H9 (cell line): ENCODE data around the gene DKK3. TPM values are rescaled to one million over a fixed set of nuclear protein-coding genes. Genes with fewer than 3 reads are reported as not detected.

Experiments used
- DNase-seq: peaks from one replicate; pipeline ENCODE4 v3.0.0-alpha.2; 2017
- H2AFZ ChIP-seq: one replicate; pipeline ENCODE4 v1.6.1; 2013; ENCODE audit warnings: mild to moderate bottlenecking, low read length, control low read depth, moderate library complexity
- H2AK5ac ChIP-seq: 2 replicates; pipeline ENCODE4 v1.6.1; 2013; ENCODE audit warnings: low read length, control low read depth, mixed read lengths; ENCODE audit not compliant: insufficient read length
- H2BK120ac ChIP-seq: one replicate; pipeline ENCODE4 v1.6.1; 2013; ENCODE audit warnings: low read depth, mild to moderate bottlenecking, low read length, control low read depth, inconsistent platforms; ENCODE audit not compliant: poor library complexity, severe bottlenecking
- H2BK12ac ChIP-seq: 2 replicates; pipeline ENCODE4 v1.6.1; 2013; ENCODE audit warnings: low read length, control low read depth, mixed read lengths, low read depth; ENCODE audit not compliant: insufficient read length
- H2BK15ac ChIP-seq: 2 replicates; pipeline ENCODE4 v1.6.1; 2013; ENCODE audit warnings: low read depth, low read length, control low read depth
- H2BK20ac ChIP-seq: one replicate; pipeline ENCODE4 v1.6.1; 2013; ENCODE audit warnings: low read depth, mild to moderate bottlenecking, low read length, control low read depth, inconsistent platforms; ENCODE audit not compliant: poor library complexity, severe bottlenecking
- H2BK5ac ChIP-seq: 2 replicates; pipeline ENCODE4 v1.6.1; 2013; ENCODE audit warnings: low read length, control low read depth, mixed read lengths; ENCODE audit not compliant: insufficient read length
- H3K14ac ChIP-seq: 2 replicates; pipeline ENCODE4 v1.6.1; 2013; ENCODE audit warnings: low read length, control low read depth; ENCODE audit not compliant: insufficient read depth
- H3K18ac ChIP-seq: 2 replicates; pipeline ENCODE4 v1.6.1; 2013; ENCODE audit warnings: low read depth, mild to moderate bottlenecking, mixed read lengths, low read length, control low read depth; ENCODE audit not compliant: insufficient read length
- H3K23ac ChIP-seq: 2 replicates; pipeline ENCODE4 v1.6.1; 2013; ENCODE audit warnings: low read length, control low read depth, mixed read lengths, low read depth; ENCODE audit not compliant: insufficient read length
- H3K23me2 ChIP-seq: 2 replicates; pipeline ENCODE4 v1.6.1; 2013; ENCODE audit warnings: low read depth, mild to moderate bottlenecking, mixed read lengths, low read length, control low read depth; ENCODE audit not compliant: insufficient read length, poor library complexity, severe bottlenecking
- H3K27ac ChIP-seq: 2 replicates; pipeline ENCODE4 v1.5.1; 2013; ENCODE audit warnings: low read length, control low read depth, mixed read lengths, low read depth; ENCODE audit not compliant: insufficient read length
- H3K27me3 ChIP-seq: 2 replicates; pipeline ENCODE4 v1.6.1; 2013; ENCODE audit warnings: low read length, control low read depth, inconsistent platforms; ENCODE audit not compliant: insufficient read depth
- H3K4ac ChIP-seq: 2 replicates; pipeline ENCODE4 v1.6.1; 2013; ENCODE audit warnings: low read depth, mild to moderate bottlenecking, control low read depth, inconsistent platforms, low read length, moderate library complexity
- H3K4me1 ChIP-seq: 2 replicates; pipeline ENCODE4 v1.6.1; 2013; ENCODE audit warnings: low read length, control low read depth, inconsistent platforms; ENCODE audit not compliant: insufficient read depth
- H3K4me2 ChIP-seq: 2 replicates; pipeline ENCODE4 v1.6.1; 2013; ENCODE audit warnings: low read length, control low read depth, mixed read lengths; ENCODE audit not compliant: insufficient read length, insufficient read depth
- H3K56ac ChIP-seq: 2 replicates; pipeline ENCODE4 v1.6.1; 2013; ENCODE audit warnings: low read depth, mild to moderate bottlenecking, mixed read lengths, low read length, control low read depth; ENCODE audit not compliant: insufficient read length
- H3K79me1 ChIP-seq: 2 replicates; pipeline ENCODE4 v1.6.1; 2013; ENCODE audit warnings: low read depth, mild to moderate bottlenecking, moderate library complexity, low read length, control low read depth, inconsistent platforms; ENCODE audit not compliant: insufficient read depth, poor library complexity, severe bottlenecking
- H3K79me2 ChIP-seq: 2 replicates; pipeline ENCODE4 v1.6.1; 2013; ENCODE audit warnings: low read length, control low read depth, inconsistent platforms; ENCODE audit not compliant: insufficient read depth
- H3K9ac ChIP-seq: 2 replicates; pipeline ENCODE4 v1.6.1; 2013; ENCODE audit warnings: low read length, control low read depth, mixed read lengths; ENCODE audit not compliant: insufficient read length; ENCODE audit errors: extremely low read depth
- H3K9me3 ChIP-seq: one replicate; pipeline ENCODE4 v1.6.1; 2013; ENCODE audit warnings: low read depth, low read length, inconsistent platforms; ENCODE audit not compliant: control insufficient read depth
- H3T11ph ChIP-seq: one replicate; pipeline ENCODE4 v1.6.1; 2013; ENCODE audit warnings: mild to moderate bottlenecking, low read length, control low read depth, inconsistent platforms
- H4K20me1 ChIP-seq: one replicate; pipeline ENCODE4 v1.6.1; 2013; ENCODE audit not compliant: control insufficient read depth, insufficient read length, insufficient read depth
- H4K5ac ChIP-seq: 2 replicates; pipeline ENCODE4 v1.6.1; 2013; ENCODE audit warnings: low read depth, mild to moderate bottlenecking, mixed read lengths, low read length, control low read depth; ENCODE audit not compliant: insufficient read length
- H4K8ac ChIP-seq: replicated peaks from 2 replicates; pipeline ENCODE4 v1.6.1; 2013; ENCODE audit warnings: low read length, control low read depth, mixed read lengths, low read depth; ENCODE audit not compliant: insufficient read length
- H4K91ac ChIP-seq: 2 replicates; pipeline ENCODE4 v1.6.1; 2013; ENCODE audit warnings: low read depth, mild to moderate bottlenecking, moderate library complexity, mixed read lengths, low read length, control low read depth; ENCODE audit not compliant: insufficient read length
- H3K27ac Mint-ChIP-seq, 3 experiments: 2 replicates in 2 of 3; 3 replicates in 1 of 3; pipeline ENCODE4 v1.8.0; 2020 to 2021; ENCODE audit warnings: mixed read lengths in 3 of 3, mild to moderate bottlenecking in 1 of 3, moderate library complexity in 1 of 3
- H3K27me3 Mint-ChIP-seq: 2 replicates; pipeline ENCODE4 v1.8.0; 2021; ENCODE audit warnings: low read depth, mild to moderate bottlenecking, moderate library complexity, mixed read lengths
- H3K36me3 Mint-ChIP-seq, 3 experiments: 2 replicates in 2 of 3; 3 replicates in 1 of 3; pipeline ENCODE4 v1.8.0; 2020 to 2021; ENCODE audit warnings: low read depth in 3 of 3, mixed read lengths in 3 of 3; ENCODE audit not compliant: insufficient read depth in 1 of 3
- H3K4me1 Mint-ChIP-seq, 2 experiments: 2 replicates each; pipeline ENCODE4 v1.8.0; 2020; ENCODE audit warnings: mixed read lengths in 2 of 2
- H3K4me3 Mint-ChIP-seq, 2 experiments: 2 replicates in 1 of 2; 3 replicates in 1 of 2; pipeline ENCODE4 v1.8.0; 2020 to 2021; ENCODE audit warnings: mild to moderate bottlenecking in 2 of 2, mixed read lengths in 2 of 2, moderate library complexity in 1 of 2
- H3K9me3 Mint-ChIP-seq, 2 experiments: 2 replicates in 1 of 2; 3 replicates in 1 of 2; pipeline ENCODE4 v1.8.0; 2020; ENCODE audit warnings: mild to moderate bottlenecking in 2 of 2, mixed read lengths in 2 of 2, moderate library complexity in 1 of 2
- CTCF ChIP-seq: fragments of 200-600 bp; sonication (generic); conservative IDR thresholded peaks from 3 replicates; pipeline ENCODE4 v1.8.0; 2021; ENCODE audit warnings: antibody characterized with exemption, mild to moderate bottlenecking
- WGBS: extraction: QIAGEN DNeasy Blood & Tissue Kit; methylation state at CpG from one replicate; pipeline ENCODE4 v1.1.7; 2013; ENCODE audit warnings: missing lambda C conversion rate, low lambda C conversion rate, mixed read lengths; ENCODE audit not compliant: insufficient read length; ENCODE audit errors: extremely low coverage; 5-methylcytosine and 5-hydroxymethylcytosine counted together
- total RNA-seq: library from RNA; stranded (reverse); gene quantifications from 2 replicates; pipeline ENCODE4 v1.2.1, GENCODE V29; 2021

The DKK3 gene
- total RNA-seq, 1 experiment from 2014 or later, result 17.1 TPM

- Histone ChIP-seq H3K79me1 (no peaks in the 10 kb centered on the region), H3K14ac (no peak overlapping the region), H3K23ac (no peak overlapping the region), H2BK12ac (no peak overlapping the region), H3K18ac (no peak overlapping the region), H3K9me3 (no peaks in the 10 kb centered on the region), H2AK5ac (no peak overlapping the region), H2BK5ac (no peak overlapping the region), H2BK15ac (no peak overlapping the region), H3T11ph (no peak overlapping the region), H2BK20ac (no peak overlapping the region), H3K79me2 (no peaks in the 10 kb centered on the region), H3K4me1 (peaks cover 3% of the 10 kb centered on the region; the same call in 1 of the 2 replicates), H3K9ac (no peak overlapping the region), H3K27me3 (no peaks in the 10 kb centered on the region), H4K8ac (no peak overlapping the region), H4K20me1 (no peaks in the 10 kb centered on the region), H3K27ac (no peak overlapping the region), H2AFZ (no peak overlapping the region), H3K56ac (no peak overlapping the region), H4K91ac (no peak overlapping the region), H4K5ac (no peak overlapping the region), H3K4me2 (no peak overlapping the region), H3K4ac (no peak overlapping the region), H2BK120ac (no peak overlapping the region), H3K23me2 (no peaks in the 10 kb centered on the region)
- no CpG with 5 or more reads among the region's 7 CpGs for WGBS
- DNase-seq, result peak; percentile 20
- H3K4me3 Mint-ChIP-seq, result no peak overlapping the region
- H3K4me1 Mint-ChIP-seq, result peaks cover 22 to 25% of the 10 kb centered on the region in 2 experiments
- no peak; the same call in 2 of the 3 replicates for TF ChIP-seq CTCF
- peaks cover 0 to 8% (median 5%) of the 10 kb centered on the region in 3 experiments; a peak in 6 of 7 replicates for H3K36me3 Mint-ChIP-seq
- H3K27me3 Mint-ChIP-seq, result no peaks in the 10 kb centered on the region
- no peaks in the 10 kb centered on the region for H3K9me3 Mint-ChIP-seq
- H3K27ac Mint-ChIP-seq, result no peak overlapping the region; a peak in 1 of 7 replicates
These were observed 20.3 kb downstream of the DKK3 start for GRCh38 chr11:11988099-11988651.
